H1 (cell line): Measurements from ENCODE around the gene DSTN. TPM values are rescaled to one million over a fixed set of nuclear protein-coding genes. Genes with fewer than 3 reads are reported as not detected.

Experiments
- ASH2L ChIP-seq: fragments of 200-600, 300-600 bp; sonication (generic); IDR thresholded peaks from one replicate; pipeline ENCODE4 v1.7.1; 2017; ENCODE audit warnings: low read length
- EGR1 ChIP-seq: IDR thresholded peaks from 2 replicates; pipeline ENCODE4 v1.6.1; 2011; ENCODE audit warnings: low read depth, low read length, borderline replicate concordance
- FOSL1 ChIP-seq: IDR thresholded peaks from 2 replicates; pipeline ENCODE4 v1.6.1; 2011; ENCODE audit warnings: mild to moderate bottlenecking, low read depth, low read length, moderate library complexity; ENCODE audit not compliant: insufficient read depth
- HDAC6 ChIP-seq: IDR thresholded peaks from one replicate; pipeline ENCODE4 v1.7.1; 2012; ENCODE audit warnings: low read depth, mild to moderate bottlenecking, inconsistent platforms, low read length, moderate library complexity
- NANOG ChIP-seq: IDR thresholded peaks from 2 replicates; pipeline ENCODE4 v1.6.1; 2011; ENCODE audit warnings: low read length, low read depth, mild to moderate bottlenecking, inconsistent platforms; ENCODE audit not compliant: insufficient read depth, poor library complexity, severe bottlenecking
- SIN3A ChIP-seq, 2 experiments: IDR thresholded peaks in 1 of 2; conservative IDR thresholded peaks in 1 of 2; 2 replicates each; pipeline ENCODE4 v1.6.1; 2011 to 2012; ENCODE audit warnings: low read length in 2 of 2, improper control_type of control experiment in 1 of 2, low read depth in 1 of 2, mild to moderate bottlenecking in 1 of 2
- TAF1 ChIP-seq: IDR thresholded peaks from 2 replicates; pipeline ENCODE4 v1.6.1; 2011; ENCODE audit warnings: mild to moderate bottlenecking, low read depth, low read length
- polyA plus RNA-seq, 7 experiments: library from polyadenylated mRNA; depleted of rRNA in 3 of 7; stranded (reverse) in 5 of 7; unstranded in 2 of 7; fragments of >200 nt in 5 of 7; fragments of 200-250 nt in 2 of 7; gene quantifications; 1 replicate in 5 of 7; 2 replicates in 1 of 7; 4 replicates in 1 of 7; pipeline versions ENCODE4 v1.2.1 to v1.2.3, GENCODE V29; 2011 to 2013; ENCODE audit warnings: missing spikeins in 2 of 7, mixed read lengths in 2 of 7
- total RNA-seq: library from RNA; stranded (reverse); fragmentation: NEBNext Ultra II Directional; extraction: Animal tissue kit (Norgen Biotek cat#: 25700); gene quantifications from 2 replicates; pipeline ENCODE4 v1.2.1, GENCODE V29; 2021
- TF ChIP-seq, protein P1 (sequence below): fragments of 300-600 bp; sonication (generic); IDR thresholded peaks from 2 replicates; pipeline ENCODE4 v1.7.1; 2012; ENCODE audit warnings: low read length, moderate library complexity, mild to moderate bottlenecking, inconsistent platforms; ENCODE audit not compliant: insufficient replicate concordance

The DSTN gene
- total and polyA plus RNA-seq, 2 of the 8 experiments (the other 6 are each of a cell fraction or from before 2014, with no cell fraction given), result 43.3 to 208 TPM

GRCh38 chr20:17534077-17534476 lies 35.8 kb upstream of the DSTN start (continued):
- TF ChIP-seq, protein P1, sequence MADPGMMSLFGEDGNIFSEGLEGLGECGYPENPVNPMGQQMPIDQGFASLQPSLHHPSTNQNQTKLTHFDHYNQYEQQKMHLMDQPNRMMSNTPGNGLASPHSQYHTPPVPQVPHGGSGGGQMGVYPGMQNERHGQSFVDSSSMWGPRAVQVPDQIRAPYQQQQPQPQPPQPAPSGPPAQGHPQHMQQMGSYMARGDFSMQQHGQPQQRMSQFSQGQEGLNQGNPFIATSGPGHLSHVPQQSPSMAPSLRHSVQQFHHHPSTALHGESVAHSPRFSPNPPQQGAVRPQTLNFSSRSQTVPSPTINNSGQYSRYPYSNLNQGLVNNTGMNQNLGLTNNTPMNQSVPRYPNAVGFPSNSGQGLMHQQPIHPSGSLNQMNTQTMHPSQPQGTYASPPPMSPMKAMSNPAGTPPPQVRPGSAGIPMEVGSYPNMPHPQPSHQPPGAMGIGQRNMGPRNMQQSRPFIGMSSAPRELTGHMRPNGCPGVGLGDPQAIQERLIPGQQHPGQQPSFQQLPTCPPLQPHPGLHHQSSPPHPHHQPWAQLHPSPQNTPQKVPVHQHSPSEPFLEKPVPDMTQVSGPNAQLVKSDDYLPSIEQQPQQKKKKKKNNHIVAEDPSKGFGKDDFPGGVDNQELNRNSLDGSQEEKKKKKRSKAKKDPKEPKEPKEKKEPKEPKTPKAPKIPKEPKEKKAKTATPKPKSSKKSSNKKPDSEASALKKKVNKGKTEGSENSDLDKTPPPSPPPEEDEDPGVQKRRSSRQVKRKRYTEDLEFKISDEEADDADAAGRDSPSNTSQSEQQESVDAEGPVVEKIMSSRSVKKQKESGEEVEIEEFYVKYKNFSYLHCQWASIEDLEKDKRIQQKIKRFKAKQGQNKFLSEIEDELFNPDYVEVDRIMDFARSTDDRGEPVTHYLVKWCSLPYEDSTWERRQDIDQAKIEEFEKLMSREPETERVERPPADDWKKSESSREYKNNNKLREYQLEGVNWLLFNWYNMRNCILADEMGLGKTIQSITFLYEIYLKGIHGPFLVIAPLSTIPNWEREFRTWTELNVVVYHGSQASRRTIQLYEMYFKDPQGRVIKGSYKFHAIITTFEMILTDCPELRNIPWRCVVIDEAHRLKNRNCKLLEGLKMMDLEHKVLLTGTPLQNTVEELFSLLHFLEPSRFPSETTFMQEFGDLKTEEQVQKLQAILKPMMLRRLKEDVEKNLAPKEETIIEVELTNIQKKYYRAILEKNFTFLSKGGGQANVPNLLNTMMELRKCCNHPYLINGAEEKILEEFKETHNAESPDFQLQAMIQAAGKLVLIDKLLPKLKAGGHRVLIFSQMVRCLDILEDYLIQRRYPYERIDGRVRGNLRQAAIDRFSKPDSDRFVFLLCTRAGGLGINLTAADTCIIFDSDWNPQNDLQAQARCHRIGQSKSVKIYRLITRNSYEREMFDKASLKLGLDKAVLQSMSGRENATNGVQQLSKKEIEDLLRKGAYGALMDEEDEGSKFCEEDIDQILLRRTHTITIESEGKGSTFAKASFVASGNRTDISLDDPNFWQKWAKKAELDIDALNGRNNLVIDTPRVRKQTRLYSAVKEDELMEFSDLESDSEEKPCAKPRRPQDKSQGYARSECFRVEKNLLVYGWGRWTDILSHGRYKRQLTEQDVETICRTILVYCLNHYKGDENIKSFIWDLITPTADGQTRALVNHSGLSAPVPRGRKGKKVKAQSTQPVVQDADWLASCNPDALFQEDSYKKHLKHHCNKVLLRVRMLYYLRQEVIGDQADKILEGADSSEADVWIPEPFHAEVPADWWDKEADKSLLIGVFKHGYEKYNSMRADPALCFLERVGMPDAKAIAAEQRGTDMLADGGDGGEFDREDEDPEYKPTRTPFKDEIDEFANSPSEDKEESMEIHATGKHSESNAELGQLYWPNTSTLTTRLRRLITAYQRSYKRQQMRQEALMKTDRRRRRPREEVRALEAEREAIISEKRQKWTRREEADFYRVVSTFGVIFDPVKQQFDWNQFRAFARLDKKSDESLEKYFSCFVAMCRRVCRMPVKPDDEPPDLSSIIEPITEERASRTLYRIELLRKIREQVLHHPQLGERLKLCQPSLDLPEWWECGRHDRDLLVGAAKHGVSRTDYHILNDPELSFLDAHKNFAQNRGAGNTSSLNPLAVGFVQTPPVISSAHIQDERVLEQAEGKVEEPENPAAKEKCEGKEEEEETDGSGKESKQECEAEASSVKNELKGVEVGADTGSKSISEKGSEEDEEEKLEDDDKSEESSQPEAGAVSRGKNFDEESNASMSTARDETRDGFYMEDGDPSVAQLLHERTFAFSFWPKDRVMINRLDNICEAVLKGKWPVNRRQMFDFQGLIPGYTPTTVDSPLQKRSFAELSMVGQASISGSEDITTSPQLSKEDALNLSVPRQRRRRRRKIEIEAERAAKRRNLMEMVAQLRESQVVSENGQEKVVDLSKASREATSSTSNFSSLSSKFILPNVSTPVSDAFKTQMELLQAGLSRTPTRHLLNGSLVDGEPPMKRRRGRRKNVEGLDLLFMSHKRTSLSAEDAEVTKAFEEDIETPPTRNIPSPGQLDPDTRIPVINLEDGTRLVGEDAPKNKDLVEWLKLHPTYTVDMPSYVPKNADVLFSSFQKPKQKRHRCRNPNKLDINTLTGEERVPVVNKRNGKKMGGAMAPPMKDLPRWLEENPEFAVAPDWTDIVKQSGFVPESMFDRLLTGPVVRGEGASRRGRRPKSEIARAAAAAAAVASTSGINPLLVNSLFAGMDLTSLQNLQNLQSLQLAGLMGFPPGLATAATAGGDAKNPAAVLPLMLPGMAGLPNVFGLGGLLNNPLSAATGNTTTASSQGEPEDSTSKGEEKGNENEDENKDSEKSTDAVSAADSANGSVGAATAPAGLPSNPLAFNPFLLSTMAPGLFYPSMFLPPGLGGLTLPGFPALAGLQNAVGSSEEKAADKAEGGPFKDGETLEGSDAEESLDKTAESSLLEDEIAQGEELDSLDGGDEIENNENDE, result no peak
- TF ChIP-seq ASH2L (no peak), HDAC6 (no peak), SIN3A (conservative IDR thresholded peaks at IDR 0.05 in 1 of 2, IDR thresholded peaks at IDR 0.05 in 1 of 2; ENCODE audit: low read depth in 1 of 2, low read length in 2 of 2) (no peak), FOSL1 (no peak), NANOG (no peak), TAF1 (no peak), EGR1 (no peak)
